ENCODE measurements around the gene CTXN1.
A peak's percentile ranks its signal among the peaks of the same experiment; 100 is the strongest.
"Not testable (repeated sequence)": the region's sequence is repeated elsewhere in the genome, so short reads cannot be mapped to it uniquely, and the experiment has no call there.

The CTXN1 gene

DNA sequence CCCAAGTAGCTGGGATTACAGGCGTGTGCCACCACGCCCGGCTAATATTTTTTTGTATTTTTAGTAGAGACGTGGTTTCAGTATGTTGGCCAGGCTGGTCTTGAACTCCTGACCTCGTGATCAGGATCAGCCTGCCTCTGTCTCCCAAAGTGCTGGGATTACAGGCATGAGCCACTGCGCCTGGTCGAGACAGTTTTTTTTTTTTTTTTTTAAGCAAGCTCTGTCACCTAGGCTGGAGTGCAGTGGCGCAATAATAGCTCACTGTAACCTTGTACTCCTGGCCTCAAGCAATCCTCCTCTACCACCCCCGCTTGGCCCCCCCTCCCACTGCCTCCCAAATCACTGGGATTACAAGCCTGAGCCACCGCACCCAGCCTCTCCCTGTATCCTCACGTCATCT is 28.6 kb downstream of the CTXN1 start:
- no peak for DNase-seq

DNA sequence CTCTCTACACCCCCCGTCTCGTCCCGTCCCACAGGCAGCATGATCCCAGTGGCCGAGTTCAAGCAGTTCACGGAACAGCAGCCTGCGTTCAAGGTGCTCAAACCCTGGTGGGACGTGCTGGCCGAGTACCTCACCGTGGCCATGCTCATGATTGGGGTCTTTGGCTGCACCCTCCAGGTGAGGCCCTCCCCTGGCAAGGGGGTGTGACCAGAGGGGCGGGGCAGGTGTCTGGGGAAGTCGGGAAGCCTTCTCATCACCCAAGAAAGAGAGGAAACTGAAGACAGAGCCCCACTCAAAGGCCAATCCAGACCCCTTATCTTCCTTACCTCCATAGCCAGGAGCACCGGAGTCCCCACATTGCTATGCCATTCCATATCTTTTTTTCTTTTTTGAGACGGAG is 30.4 kb downstream of the CTXN1 start:
- DNase-seq = no peak

GRCh38 chr19:7894612-7895309 is 31.2 kb downstream of the CTXN1 start:
- DNase-seq = no peak

DNA sequence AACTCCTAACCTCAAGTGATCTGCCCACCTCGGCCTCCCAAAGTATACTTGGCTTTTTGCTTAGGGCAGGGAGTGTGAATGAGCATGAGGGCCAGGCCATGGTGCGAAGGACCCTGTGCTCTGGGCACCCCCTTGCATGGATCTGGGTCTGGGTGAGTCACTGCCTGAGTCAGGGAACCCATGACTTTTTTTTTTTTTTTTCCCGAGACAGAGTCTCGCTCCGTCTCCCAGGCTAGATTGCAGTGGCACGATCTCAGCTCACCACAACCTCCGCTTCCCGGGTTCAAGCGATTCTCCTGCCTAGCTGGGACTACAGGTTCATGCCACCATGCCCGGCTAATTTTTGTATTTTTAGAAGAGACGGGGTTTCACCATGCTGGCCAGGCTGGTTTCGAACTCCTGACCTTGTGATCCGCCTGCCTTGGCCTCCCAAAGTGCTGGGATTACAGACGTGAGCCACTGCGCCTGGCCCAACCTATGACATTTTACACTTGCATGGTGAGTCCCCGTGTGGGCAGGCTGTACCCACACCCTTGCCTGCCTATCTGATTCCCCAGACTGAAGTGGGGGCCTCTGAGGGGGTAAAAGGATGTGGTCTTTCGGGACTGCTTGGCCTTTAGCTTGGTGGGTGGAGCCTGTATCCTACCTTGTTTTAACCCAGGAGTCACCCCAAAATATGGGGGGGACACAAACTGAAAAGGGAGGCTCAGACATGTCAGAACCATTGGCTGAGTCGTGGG is 32.4 kb downstream of the CTXN1 start:
- DNase-seq = not testable (repeated sequence)

DNA sequence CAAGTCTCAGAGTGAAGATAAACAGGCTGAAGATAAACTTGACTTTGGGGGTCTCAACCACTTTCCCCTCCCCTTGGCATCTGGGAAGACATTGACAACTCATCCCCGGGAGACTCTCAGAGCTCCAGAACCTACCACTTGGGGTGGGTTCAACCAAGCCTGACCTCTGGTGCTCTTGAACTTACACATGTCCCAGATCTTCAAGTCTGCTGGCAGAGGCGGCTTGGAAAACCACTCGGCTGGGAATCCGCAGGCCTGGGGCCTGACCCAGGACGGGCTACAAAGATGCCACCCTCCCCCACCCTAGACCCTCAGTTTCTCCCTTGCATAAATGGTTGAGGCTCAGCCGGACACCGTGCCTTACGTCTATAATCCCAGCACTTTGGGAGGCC is 37.1 kb downstream of the CTXN1 start:
- DNase-seq = no peak

DNA sequence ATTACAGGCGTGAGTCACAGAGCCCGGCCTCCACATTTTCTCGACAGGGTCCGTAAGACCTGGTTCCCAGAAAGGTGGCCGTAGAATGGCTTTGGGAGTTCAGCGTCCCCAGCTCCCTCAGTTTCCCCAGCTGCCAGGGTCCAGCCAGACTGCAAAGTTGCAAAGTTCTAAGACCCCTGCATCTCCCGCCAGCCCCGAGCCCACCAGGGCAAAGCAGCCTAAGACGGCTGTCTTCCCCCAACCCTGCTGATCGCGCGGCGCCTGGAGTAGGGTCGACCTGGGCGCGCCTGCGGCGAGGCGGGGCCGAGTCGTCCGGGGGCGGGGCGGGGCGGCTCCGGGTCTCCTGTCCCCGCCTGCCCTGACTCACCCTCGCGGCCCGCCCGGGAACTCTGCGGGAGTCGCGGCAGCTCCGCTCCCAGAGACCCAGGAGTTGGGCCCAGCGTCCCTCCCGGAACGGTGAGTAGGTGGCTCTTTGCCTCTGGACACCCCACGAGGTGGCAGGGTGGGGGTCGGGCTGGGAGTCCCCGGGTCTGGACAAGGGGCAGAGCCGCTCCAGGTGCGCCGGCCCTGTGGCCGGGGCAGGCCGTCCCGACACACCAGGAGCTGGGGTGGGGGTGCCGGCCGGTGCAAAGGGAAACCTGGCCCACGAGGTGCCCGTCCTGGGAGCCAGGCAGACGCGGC is 37.6 kb downstream of the CTXN1 start, which contains the start of gene LRRC8E:
Gene LRRC8E, plus strand, starts transcription at position 366 of the 681 bp plus-strand sequence. CDS start 7,094 bp downstream, outside the sequence.
- DNase-seq = peak; percentile 51

DNA sequence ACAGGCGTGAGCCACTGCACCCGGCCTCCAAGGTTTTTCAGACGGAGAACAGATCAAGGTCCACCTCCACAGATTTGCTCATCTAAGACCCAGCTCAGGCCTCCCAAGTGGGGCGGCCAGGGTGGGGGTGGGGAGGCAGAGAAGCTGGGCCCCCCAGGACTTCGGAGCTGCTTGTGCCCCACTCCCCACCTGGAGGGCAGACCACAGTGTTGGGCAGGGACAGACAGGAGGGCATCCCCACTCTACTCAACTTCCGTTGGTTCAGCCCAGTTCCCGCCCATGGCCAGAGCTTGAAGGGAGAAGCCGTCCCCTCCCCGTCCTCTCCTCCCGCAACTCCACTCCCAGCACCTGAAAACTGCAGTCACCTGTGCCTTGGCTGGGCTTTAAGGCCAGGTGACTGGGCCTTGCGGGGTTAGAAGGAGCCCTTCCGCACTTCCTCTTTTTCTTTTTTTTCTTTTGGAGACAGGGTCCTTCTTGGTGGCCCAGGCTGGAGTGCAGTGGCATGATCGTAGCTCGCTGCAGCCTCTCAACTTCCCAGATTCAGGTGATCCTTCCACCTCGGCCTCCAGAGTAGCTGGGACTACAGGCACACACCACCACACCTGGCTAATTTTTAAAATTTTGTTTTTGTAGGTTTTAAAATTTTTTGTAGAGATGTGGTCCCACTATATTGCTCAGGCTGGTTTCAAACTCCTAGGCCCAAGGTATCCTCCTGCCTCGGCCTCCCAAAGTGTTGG is 38.4 kb downstream of the CTXN1 start:
- no peak for DNase-seq

DNA sequence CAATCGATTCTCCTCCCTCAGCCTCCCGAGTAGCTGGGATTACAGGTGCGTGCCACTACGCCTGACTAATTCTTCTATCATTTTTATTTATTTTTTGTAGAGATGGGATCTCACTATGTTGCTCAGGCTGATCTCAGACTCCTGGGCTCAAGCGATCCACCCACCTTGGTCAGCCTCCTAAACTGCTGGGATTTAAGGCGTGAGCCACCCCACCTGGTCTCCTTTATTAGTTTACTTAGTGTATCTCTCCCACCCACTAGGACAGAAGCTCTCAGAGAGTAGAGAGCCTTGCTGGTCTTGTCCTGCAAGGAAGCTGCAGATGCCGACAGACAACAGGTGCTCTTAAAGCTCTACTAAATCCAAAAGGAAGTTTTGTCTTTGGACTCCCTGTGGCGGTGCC is 40.1 kb downstream of the CTXN1 start:
- DNase-seq = no peak

GRCh38 chr19:7883796-7884570 is 42.0 kb downstream of the CTXN1 start:
- no peak for DNase-seq

DNA sequence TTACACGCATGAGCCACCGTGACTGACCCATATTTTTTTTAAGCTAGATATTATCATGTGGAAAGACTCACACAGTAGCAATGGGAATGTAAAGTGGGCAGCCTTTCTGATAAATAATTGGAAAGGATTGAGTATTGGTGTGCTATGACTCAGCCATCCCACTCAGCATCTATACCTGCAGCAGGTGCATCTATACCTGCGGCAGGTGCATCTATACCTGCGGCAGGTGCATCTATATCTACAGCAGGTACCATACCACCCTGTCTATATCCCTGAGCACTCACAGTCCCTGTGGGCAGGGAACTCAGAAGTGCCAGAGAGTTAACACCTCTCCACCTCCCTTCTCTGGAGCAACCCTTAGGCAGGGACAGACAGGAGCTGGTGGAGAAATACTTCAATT is 42.8 kb downstream of the CTXN1 start:
- no peak for DNase-seq

- no peak for DNase-seq
These were observed 44.0 kb downstream of the CTXN1 start for GRCh38 chr19:7881910-7882309.

GRCh38 chr19:7879836-7880235 is 46.1 kb downstream of the CTXN1 start:
- DNase-seq = peak; percentile 57

GRCh38 chr19:7879111-7879807 is 46.7 kb downstream of the CTXN1 start:
- peak; percentile 23 for DNase-seq

DNA sequence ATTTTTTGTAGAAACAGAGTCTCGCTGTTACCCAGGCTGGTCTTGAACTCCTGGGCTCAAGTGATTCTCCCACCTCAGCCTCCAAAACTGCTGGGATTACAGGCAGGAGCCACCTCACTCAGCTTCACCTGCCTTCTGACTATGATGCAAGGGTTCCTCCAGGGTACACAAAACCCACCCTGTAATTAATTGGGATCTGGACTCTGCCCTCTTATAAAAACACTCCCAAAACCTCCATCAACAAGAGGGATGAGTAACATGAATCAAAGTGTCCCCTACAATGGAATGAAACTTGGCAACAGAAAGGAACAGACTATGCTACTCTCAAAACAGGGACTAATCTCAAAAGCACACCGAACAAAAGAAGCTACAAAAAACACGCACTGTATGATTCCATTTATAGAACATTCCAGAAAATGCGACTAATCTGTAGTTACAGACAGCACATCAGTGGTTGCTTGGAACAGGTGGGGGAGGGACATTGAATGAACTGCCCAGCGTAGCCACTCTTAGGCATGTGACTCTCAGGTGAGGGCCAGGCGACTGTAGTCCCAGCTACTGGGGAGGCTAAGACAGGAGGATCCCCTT is 48.6 kb downstream of the CTXN1 start:
- DNase-seq = no peak

GRCh38 chr19:7874897-7875273 is 51.0 kb downstream of the CTXN1 start:
- DNase-seq = no peak
